NCI-H1105 (cell line): Measurements from ENCODE around the gene VWA7.
A peak's percentile ranks its signal among the peaks of the same experiment; 100 is the strongest.
"Not testable (repeated sequence)": the region's sequence is repeated elsewhere in the genome, so short reads cannot be mapped to it uniquely, and the experiment has no call there.

Experiments used
- DNase-seq: peaks from one replicate; lab custom pipeline; 2025; lab: John Stamatoyannopoulos, UW

The VWA7 gene

GRCh38 chr6:31776989-31777666 is at the start of gene VWA7:
Gene VWA7 (minus strand): TSS chr6:31777328. CDS start chr6:31776779, 549 bp downstream.
- peak; percentile 72 for DNase-seq

DNA sequence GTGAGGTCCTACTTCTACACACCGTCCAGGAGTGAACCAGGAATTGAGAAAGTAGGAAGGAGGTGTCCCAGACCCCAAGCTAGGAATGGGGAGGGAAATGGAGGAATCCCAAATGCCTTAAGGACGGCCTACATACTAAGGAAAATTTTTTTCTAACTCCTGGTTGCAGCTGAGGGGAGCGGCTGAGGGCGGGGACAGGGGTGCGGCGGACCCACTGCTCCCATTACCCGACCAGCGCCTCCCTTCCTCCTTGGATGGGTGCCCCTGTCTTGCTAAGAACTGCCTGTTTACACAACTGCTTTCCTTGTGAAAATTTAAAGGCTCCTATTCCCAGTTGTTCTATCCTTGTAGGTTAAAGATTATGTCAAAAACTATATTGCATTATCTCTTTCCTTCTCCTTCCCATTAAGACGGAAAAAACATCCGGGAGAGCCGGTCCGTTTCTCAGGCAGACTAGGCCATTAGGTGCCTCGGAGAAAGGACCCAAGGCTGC is 49.7 kb upstream of the VWA7 start:
- DNase-seq: peak; percentile 54

GRCh38 chr6:31825553-31825952 is 48.4 kb upstream of the VWA7 start:
- no peak for DNase-seq

- not testable (repeated sequence) for DNase-seq
Observed at GRCh38 chr6:31823592-31824196, 46.6 kb upstream of the VWA7 start.

GRCh38 chr6:31822036-31822821 is 45.1 kb upstream of the VWA7 start:
- DNase-seq: peak; percentile 35

DNA sequence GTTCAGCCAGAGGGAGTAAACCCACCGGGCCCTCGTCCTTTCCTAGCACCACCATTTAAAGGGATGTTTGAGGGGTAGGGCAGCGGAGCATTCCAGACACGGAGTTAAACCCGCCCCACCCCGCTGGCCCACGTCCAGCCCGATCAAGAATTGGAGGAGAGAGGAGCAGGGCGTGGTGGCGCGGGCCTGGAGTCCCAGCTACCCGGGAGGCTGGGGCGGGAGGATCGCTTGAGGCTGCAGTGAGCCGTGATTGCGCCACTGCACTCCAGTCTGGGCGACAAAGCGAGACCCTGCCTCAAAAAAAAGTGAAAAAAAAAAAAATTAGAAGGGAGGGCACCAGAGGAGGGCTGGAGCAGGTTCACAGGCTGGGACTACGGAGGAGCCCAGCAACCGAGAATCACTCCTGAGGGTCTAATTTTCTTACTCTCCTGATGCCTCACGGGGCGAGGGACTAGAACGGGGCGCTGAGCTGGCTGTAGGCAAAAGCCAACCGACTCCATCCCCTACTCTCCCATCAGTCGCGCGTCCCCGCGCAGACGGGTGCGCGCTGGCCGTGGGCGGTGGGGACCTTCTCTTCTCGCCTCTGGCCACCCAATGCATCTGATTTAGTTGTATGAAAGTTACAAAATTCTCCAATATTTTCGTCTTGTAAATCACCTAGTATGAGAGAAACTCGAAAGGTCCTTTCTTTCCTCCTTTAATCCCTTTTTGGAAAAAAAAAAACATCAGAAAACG is 44.3 kb upstream of the VWA7 start:
- peak; percentile 35 for DNase-seq

GRCh38 chr6:31820399-31820798 is 43.3 kb upstream of the VWA7 start:
- not testable (repeated sequence) for DNase-seq

DNA sequence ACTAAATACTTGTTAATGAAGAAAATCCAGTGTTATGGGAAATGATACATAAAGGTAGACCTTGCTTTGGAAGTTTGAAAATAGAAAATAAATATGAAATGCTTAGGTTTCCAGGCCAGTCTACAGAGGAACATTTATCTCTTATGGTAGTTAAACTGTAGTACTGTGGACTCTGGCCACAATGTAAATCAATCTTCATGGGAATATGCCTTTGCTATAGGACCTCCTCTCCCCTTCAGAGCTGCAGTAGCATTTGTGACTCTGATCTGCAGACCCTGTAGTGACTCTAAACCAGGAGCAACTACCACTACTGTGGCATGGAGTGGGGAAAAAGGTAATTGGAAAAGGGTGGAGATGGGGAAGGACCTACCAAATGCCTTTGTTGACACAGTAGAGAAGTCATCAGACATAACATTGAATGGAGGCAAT is 42.8 kb upstream of the VWA7 start:
- no peak for DNase-seq

GRCh38 chr6:31817929-31818511 is 40.9 kb upstream of the VWA7 start:
- not testable (repeated sequence) for DNase-seq

- DNase-seq: not testable (repeated sequence)
Observed at GRCh38 chr6:31817133-31817928, 40.2 kb upstream of the VWA7 start.

GRCh38 chr6:31815025-31815838 is 38.1 kb upstream of the VWA7 start, which contains the start of the genes HSPA1A and HSPA1L:
Gene HSPA1A (plus strand): TSS chr6:31815543. CDS start chr6:31815757, 214 bp downstream.
Gene HSPA1L (minus strand): TSS chr6:31815283. CDS start chr6:31811972, 3,311 bp downstream.
- peak; percentile 96 for DNase-seq

DNA sequence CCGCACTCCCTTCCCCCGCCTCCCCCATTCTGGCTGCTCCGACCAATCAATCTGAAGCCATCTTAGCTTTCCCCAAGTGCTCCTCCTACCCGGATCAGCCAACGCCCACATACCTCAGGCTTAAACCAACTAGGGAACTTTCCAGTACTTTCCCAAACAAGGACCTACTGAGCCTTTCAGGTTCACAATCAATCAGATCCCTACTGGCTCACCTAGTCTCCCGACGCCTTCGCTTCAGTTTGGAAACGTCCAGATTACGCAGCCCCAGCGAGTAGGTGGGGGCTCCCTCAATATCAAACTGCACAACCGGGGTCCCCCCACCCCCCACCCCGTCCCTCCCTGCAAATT is 37.5 kb upstream of the VWA7 start:
- peak; percentile 95 for DNase-seq

GRCh38 chr6:31813465-31813849 is 36.3 kb upstream of the VWA7 start:
- no peak for DNase-seq

- DNase-seq: no peak
Observed at GRCh38 chr6:31811645-31812044, 34.5 kb upstream of the VWA7 start.

GRCh38 chr6:31808599-31808998 is 31.5 kb upstream of the VWA7 start:
- not testable (repeated sequence) for DNase-seq

- DNase-seq: peak; percentile 96
Observed at GRCh38 chr6:31806470-31807272, 29.5 kb upstream of the VWA7 start, which contains the start of gene LSM2. Gene LSM2 (minus strand): TSS chr6:31806966. CDS start chr6:31806757, 209 bp downstream.

GRCh38 chr6:31805939-31806469 is 28.9 kb upstream of the VWA7 start:
- DNase-seq: no peak
